GM12864 (cell line): ENCODE results near the gene SLX4IP.

Experiments used
- DNase-seq: peaks from one replicate; pipeline ENCODE4 v3.0.0-alpha.2; 2011; ENCODE audit warnings: low read depth
- H3K4me3 ChIP-seq: 2 replicates; pipeline ENCODE4 v1.5.1; 2011; ENCODE audit warnings: mild to moderate bottlenecking, low read depth, low read length, control low read depth
- CTCF ChIP-seq: IDR thresholded peaks from 2 replicates; pipeline ENCODE4 v1.5.1; 2011; ENCODE audit warnings: low read depth, mild to moderate bottlenecking, moderate library complexity, low read length, control low read depth, inconsistent platforms; ENCODE audit errors: missing control alignments

Gene SLX4IP

GRCh38 chr20:10513931-10514575 is 78.9 kb downstream of the SLX4IP start:
- no peak for TF ChIP-seq CTCF
- no peak overlapping the region for H3K4me3 ChIP-seq
- DNase-seq = no peak

GRCh38 chr20:10516529-10516928 is 81.4 kb downstream of the SLX4IP start:
- TF ChIP-seq CTCF = no peak
- no peak for DNase-seq
- H3K4me3 ChIP-seq = no peak overlapping the region

GRCh38 chr20:10519361-10520046 is 84.4 kb downstream of the SLX4IP start:
- no peak for TF ChIP-seq CTCF
- peak; percentile 19 for DNase-seq

GRCh38 chr20:10520528-10520927 is 85.4 kb downstream of the SLX4IP start:
- DNase-seq = no peak
- no peak for TF ChIP-seq CTCF
- no peak overlapping the region for H3K4me3 ChIP-seq

More at GRCh38 chr20:10519361-10520046, 84.4 kb downstream of the SLX4IP start:
- H3K4me3 ChIP-seq = no peak overlapping the region

GRCh38 chr20:10521068-10521831 is 86.1 kb downstream of the SLX4IP start:
- no peak for TF ChIP-seq CTCF
- no peak overlapping the region for H3K4me3 ChIP-seq
- DNase-seq = no peak

- no peak for DNase-seq
- no peak for TF ChIP-seq CTCF
- no peak overlapping the region for H3K4me3 ChIP-seq
Measured at GRCh38 chr20:10521836-10522235, 86.7 kb downstream of the SLX4IP start.

- DNase-seq = no peak
- TF ChIP-seq CTCF = no peak
- no peak overlapping the region for H3K4me3 ChIP-seq
Measured at GRCh38 chr20:10522328-10522727, 87.2 kb downstream of the SLX4IP start.
